ENCODE data around the gene INSR. TPM values are rescaled to one million over a fixed set of nuclear protein-coding genes. Genes with fewer than 3 reads are reported as not detected.

Gene INSR
- total RNA-seq, 2 experiments from 2014 or later: 3.7 to 3.9 TPM

DNA sequence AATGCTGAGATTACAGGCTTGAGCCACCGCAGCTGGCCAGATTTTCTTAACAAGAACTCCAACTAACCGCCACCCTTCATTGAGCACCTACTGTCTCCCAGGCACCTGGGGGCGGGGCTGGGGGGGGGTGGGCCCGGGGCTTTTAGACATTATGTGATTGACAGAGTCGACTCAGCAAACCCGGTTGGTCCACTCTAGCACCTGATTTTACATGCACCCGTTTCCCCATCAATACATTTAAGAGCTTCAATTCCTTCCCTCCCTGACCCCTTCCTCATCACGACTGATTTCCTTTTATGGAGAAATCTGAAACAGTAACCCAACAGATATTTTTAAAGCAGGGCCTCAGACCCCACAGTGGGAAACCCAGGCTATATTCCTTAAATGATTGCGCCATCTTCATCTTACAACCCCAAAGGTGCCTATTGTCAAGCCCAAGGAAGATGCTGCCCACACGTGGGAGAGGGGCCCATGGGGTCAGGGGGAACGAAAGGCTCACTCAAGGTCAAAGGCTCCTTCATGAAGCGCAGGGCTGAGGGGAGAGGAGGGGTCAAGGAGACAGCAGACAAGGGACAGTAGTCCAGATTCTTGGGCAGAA lies 1.8 kb downstream of the INSR start:
- peaks cover 9% of the 10 kb centered on the region for H3K4me1 Mint-ChIP-seq (ENCODE audit: low read depth)
- H3K27me3 Mint-ChIP-seq (ENCODE audit: low read depth): peaks cover 31% of the 10 kb centered on the region
- H3K27ac Mint-ChIP-seq: no peak overlapping the region
- no peak for DNase-seq
- no peaks in the 10 kb centered on the region for H3K9me3 Mint-ChIP-seq
- H3K36me3 Mint-ChIP-seq (ENCODE audit: low read depth): no peaks in the 10 kb centered on the region
- H3K4me3 Mint-ChIP-seq: peak overlapping the region; percentile 34
- intact Hi-C loops (cut with micrococcal nuclease): no loop called here
- CTCF ChIA-PET: no interaction called here

DNA sequence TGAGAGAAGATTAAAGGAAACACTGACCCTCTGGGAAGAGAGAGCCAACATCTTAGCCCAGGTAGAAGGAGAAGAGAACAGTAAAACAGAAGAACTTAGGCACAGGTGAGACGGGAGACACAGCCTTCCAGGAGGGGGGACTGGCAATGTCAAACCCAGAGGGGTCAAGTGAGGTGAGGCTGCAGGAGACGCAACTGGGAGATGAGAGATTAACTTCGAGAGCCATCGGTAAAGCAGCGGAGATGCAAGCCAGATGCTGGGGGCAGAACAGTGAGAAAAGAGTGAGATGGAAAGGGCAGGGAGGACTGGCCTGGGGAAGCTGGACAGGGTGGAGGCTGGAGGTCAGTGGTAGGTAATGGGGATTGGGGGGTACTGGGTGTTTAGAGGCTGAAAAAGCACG lies 5.2 kb downstream of the INSR start:
- intact Hi-C loops (cut with micrococcal nuclease): no loop called here
- peaks cover 12% of the 10 kb centered on the region for H3K27me3 Mint-ChIP-seq (ENCODE audit: low read depth)
- DNase-seq: no peak
- H3K36me3 Mint-ChIP-seq (ENCODE audit: low read depth): no peaks in the 10 kb centered on the region
- no peak overlapping the region for H3K4me3 Mint-ChIP-seq
- CTCF ChIA-PET: no interaction called here
- H3K9me3 Mint-ChIP-seq: no peaks in the 10 kb centered on the region
- no peak overlapping the region for H3K27ac Mint-ChIP-seq
- no peaks in the 10 kb centered on the region for H3K4me1 Mint-ChIP-seq (ENCODE audit: low read depth)

DNA sequence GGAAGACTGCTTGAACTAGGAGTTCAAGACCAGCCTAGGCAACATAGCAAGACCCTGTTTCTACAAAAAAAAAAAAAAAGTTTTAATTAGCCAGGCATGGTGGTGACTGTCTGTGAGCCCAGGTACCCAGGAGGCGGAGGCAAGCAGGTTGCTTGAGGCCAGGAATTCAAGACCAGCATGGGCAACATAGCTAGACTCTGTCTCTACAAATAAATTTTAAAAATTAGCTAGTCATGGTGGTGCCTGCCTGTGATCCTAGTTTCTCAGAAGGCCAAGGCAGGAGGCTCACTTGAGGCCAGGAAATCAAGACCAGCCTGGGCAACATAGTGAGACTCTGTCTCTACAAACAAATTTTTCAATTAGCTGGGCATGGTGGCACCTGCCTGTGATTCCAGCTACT lies 6.1 kb downstream of the INSR start:
- CTCF ChIA-PET: interaction anchor here (0.6 kb wide), 1 partner anchor 113 kb away, joined by 4 read pairs; no protein-coding TSS in a partner anchor
- H3K4me1 Mint-ChIP-seq (ENCODE audit: low read depth): no peaks in the 10 kb centered on the region
- H3K9me3 Mint-ChIP-seq: no peaks in the 10 kb centered on the region
- no peak for DNase-seq
- H3K36me3 Mint-ChIP-seq (ENCODE audit: low read depth): no peaks in the 10 kb centered on the region
- intact Hi-C loops (cut with micrococcal nuclease): no loop called here
- H3K4me3 Mint-ChIP-seq: no peak overlapping the region
- peaks cover 10% of the 10 kb centered on the region for H3K27me3 Mint-ChIP-seq (ENCODE audit: low read depth)
- no peak overlapping the region for H3K27ac Mint-ChIP-seq

DNA sequence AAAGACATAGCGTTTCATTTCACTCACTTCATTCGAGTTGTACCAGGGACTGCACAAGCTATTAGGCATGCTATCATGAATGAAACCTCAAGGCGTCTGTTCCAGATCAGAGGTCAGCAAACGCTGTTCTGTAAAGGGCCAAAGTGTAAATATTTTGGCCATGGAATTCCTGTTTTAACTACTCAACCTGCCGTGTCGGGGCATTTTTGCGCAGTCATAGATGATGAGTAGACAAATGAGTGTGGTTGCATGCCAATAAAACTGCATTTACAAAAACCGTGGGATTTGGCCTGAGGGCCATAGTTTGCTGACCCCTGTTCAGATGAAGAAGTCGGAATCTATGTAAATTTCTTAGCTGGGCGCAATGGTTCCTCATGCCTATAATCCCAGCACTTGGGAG lies 6.5 kb downstream of the INSR start:
- DNase-seq: no peak
- Mint-ChIP-seq H3K4me1 (ENCODE audit: low read depth) (no peaks in the 10 kb centered on the region), H3K9me3 (no peaks in the 10 kb centered on the region), H3K27ac (no peak overlapping the region), H3K4me3 (no peak overlapping the region), H3K36me3 (ENCODE audit: low read depth) (no peaks in the 10 kb centered on the region), H3K27me3 (ENCODE audit: low read depth) (peaks cover 6% of the 10 kb centered on the region)
- CTCF ChIA-PET: interaction anchor here (0.6 to 0.8 kb wide), 3 partner anchors 29 to 113 kb away, joined by 3 to 4 read pairs (median 3); no protein-coding TSS in a partner anchor
- intact Hi-C loops (cut with micrococcal nuclease): no loop called here

DNA sequence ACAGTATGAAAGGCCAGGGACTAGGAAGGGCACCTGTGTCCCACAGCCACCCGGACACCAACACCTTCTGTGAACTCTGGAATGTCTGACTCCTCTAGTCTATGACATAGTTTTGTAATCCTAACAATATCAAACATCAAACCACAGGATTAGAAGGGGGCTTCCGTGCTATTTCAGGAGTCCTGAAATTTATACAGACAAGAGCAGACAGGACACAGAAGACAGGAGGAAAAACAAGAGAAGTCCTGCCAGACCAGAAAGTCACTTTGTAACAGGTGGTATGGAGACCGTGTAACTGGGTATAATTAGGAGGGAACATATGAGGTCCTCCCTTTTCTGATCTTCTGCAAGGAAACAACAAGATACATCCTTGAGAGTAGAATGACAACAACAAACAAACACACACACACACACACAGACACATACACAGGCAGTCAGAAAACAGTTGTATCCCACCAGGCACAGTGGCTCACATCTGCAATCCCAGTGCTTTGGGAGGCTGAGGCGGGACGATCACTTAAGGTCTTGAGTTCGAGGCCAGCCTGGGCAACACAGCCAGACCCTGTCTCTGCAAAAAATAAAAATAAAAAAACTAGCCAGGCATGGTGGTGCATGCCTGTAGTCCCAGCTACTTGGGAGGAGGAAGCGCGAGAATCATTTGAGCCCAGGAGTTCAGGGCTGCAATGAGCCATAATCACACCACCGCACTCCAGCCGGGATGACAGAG lies 13.1 kb downstream of the INSR start:
- Mint-ChIP-seq H3K9me3 (no peaks in the 10 kb centered on the region), H3K4me1 (ENCODE audit: low read depth) (no peaks in the 10 kb centered on the region), H3K4me3 (no peak overlapping the region), H3K27ac (no peak overlapping the region), H3K36me3 (ENCODE audit: low read depth) (no peaks in the 10 kb centered on the region), H3K27me3 (ENCODE audit: low read depth) (no peaks in the 10 kb centered on the region)
- DNase-seq: no peak
- intact Hi-C loops (cut with micrococcal nuclease): no loop called here
- CTCF ChIA-PET: no interaction called here

DNA sequence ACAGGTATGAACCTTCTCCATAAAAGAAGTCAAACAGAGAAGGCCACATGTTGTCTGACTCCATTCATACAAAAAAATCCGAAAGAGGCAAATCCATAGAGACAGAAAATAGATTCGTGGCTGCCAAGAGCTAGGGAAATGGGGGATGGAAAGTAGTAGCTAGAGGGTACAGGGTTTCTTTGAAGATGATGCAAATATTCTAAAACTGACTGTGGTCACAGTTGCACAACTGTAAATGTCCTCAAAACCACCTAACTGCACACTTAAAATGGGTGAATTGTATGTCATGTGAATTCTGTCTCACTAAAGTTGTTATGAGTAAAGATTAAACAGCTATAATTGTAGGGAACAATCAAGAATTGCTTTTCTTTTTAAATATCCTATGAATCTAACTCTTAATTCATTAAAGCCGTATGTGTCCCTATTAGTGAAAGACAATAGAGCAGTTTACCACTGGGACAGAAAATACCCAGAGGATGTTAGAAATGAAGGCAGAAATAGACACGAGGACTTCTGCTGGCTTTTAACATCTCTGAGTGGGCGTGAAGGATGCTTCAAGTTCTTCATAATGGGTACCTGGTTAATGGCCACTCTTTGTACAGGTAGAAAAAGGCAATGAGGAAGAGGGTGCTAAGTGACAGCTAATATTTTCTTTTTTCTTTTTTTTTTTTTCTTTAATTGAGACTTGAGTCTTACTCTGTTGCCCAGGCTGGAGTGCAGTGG lies 21.2 kb downstream of the INSR start:
- CTCF ChIA-PET: no interaction called here
- Mint-ChIP-seq H3K4me1 (ENCODE audit: low read depth) (no peaks in the 10 kb centered on the region), H3K4me3 (no peak overlapping the region), H3K27me3 (ENCODE audit: low read depth) (no peaks in the 10 kb centered on the region), H3K27ac (no peak overlapping the region), H3K36me3 (ENCODE audit: low read depth) (no peaks in the 10 kb centered on the region), H3K9me3 (no peaks in the 10 kb centered on the region)
- DNase-seq: no peak
- intact Hi-C loops (cut with micrococcal nuclease): no loop called here

DNA sequence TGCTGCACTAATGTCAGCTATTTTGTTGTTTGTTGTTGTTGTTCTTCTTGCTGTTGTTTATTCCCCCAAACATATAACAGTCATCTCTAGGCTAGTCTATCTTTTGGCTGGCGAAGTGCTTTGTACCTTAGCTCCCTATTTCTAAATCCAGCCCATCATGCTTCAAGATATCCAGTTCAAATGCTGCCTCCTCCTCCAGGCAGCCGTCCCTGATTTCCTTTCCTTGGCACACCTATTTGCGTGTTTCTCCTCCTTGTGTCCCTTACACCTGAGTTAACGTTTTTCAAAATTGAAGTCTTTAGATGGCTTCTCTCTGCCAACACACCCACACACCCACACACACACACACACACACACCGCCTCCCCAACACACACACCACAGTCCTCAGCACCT lies 25.5 kb downstream of the INSR start:
- CTCF ChIA-PET: no interaction called here
- Mint-ChIP-seq H3K36me3 (ENCODE audit: low read depth) (peaks cover 2% of the 10 kb centered on the region), H3K4me1 (ENCODE audit: low read depth) (no peaks in the 10 kb centered on the region), H3K9me3 (no peaks in the 10 kb centered on the region), H3K27ac (no peak overlapping the region), H3K27me3 (ENCODE audit: low read depth) (no peaks in the 10 kb centered on the region), H3K4me3 (no peak overlapping the region)
- no peak for DNase-seq
- intact Hi-C loops (cut with micrococcal nuclease): no loop called here

DNA sequence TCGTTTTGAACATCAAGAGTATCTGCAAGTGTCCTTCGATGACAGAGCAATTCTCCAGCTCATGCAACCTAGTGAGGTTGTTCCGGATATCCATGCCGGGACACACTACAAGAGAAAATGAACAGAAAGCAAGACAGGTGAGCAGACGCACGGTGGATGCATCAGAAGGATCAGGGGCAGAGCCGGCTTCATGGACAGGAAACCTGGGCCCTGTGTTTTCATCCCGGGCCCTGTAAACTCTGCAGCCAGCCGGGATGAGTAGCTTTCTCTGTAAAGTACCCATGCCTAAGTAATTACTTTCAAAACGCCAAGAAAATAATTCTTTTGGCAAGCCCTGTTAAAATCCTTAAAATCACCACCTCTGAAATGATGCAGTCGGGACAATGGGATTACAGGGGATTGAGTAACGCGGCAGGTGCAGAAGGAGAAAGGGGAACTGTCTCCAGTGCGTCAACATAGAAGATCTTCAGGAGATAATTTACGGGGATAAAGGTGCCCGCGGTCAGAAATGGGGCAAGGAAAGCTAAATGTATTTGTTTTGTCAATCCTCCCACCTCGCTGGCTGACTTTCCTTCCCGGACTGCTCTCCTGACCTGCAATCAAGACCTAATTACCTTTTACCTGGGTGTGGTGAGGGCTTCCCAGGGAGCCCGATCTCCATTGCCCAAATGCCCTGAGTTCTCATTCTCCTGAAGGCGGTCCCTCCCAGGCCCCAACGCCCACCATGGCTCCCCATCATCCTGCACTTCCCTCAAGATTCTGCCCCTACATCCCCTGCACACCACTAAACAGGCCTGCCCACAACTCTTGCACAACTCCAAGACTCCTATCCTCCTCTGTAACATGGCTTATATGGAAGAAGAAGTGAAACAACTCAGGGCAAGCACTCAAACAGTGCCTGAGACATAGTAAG lies 26.2 kb downstream of the INSR start:
- Mint-ChIP-seq H3K36me3 (ENCODE audit: low read depth) (peaks cover 2% of the 10 kb centered on the region), H3K27me3 (ENCODE audit: low read depth) (no peaks in the 10 kb centered on the region)

DNA sequence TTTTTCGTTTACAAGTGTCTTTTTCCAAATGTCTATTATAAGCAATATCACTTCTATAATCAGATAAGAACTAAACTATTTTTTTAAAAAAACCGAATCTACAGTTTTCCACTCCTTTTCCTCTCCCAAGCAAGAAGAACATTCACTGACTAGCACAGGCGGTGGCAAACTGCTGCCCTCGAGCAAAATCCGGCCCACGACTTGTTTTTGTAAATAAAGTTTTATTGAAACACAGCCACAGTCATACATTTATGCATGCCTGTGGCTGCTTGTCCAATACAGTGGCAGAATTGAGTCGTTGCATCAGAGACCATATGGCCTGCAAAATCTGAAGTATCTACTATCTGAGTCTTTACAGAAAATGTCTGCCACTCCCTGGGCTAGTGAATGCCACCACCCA lies 27.4 kb downstream of the INSR start:
- Mint-ChIP-seq H3K4me1 (ENCODE audit: low read depth) (no peaks in the 10 kb centered on the region), H3K9me3 (no peaks in the 10 kb centered on the region), H3K27ac (no peak overlapping the region), H3K4me3 (no peak overlapping the region), H3K27me3 (ENCODE audit: low read depth) (no peaks in the 10 kb centered on the region), H3K36me3 (ENCODE audit: low read depth) (peaks cover 2% of the 10 kb centered on the region)
- no peak for DNase-seq
- CTCF ChIA-PET: no interaction called here
- intact Hi-C loops (cut with micrococcal nuclease): no loop called here

More for the DNA sequence above, 26.2 kb downstream of the INSR start:
- Mint-ChIP-seq H3K27ac (no peak overlapping the region), H3K4me3 (no peak overlapping the region), H3K4me1 (ENCODE audit: low read depth) (no peaks in the 10 kb centered on the region), H3K9me3 (no peaks in the 10 kb centered on the region)
- intact Hi-C loops (cut with micrococcal nuclease): no loop called here
- no peak for DNase-seq
- CTCF ChIA-PET: no interaction called here

DNA sequence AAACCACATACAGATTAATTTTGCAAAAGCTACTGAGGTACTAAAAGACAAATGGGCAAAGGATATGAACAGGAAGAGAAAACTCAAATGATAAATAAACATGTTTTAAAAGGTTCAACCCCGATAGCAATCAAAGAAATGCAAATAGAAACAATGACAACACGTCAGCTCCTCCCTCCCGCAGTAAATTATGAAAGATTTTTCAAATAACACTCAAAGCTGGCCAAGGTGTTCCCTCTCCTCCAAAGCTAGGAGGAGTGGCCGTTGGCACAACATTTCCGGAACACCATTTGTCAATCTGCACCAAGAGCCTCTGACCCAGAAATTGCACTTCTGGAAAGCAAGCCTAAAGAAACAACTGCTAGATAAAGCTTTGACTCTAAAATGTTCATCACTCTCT lies 28.3 kb downstream of the INSR start:
- Mint-ChIP-seq H3K4me1 (ENCODE audit: low read depth) (no peaks in the 10 kb centered on the region), H3K27me3 (ENCODE audit: low read depth) (no peaks in the 10 kb centered on the region), H3K4me3 (no peak overlapping the region), H3K27ac (no peak overlapping the region), H3K36me3 (ENCODE audit: low read depth) (peaks cover 2% of the 10 kb centered on the region), H3K9me3 (no peaks in the 10 kb centered on the region)
- intact Hi-C loops (cut with micrococcal nuclease): no loop called here
- DNase-seq: no peak
- CTCF ChIA-PET: interaction anchor here (1.6 kb wide), 1 partner anchor 59 kb away, joined by 3 read pairs; no protein-coding TSS in a partner anchor

DNA sequence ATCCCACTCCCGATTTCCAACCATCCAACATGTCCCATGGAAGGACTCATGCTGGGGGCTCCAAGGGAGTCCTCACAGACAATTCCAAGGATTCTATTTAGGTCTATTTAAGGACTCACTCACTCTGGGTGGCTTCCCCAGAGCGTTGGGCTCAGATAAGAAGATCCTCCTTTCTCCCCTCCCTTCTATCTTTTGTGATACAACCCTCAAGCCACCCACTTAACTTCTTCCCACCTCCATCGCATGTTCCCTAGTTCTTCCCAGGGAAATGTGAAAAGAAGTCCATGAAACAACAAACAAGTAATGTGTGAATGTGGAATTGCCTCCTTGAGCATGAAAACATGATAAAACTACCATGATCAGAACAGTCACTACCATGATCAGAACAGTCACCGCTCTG lies 29.4 kb downstream of the INSR start:
- no peak overlapping the region for H3K27ac Mint-ChIP-seq
- H3K4me3 Mint-ChIP-seq: no peak overlapping the region
- H3K4me1 Mint-ChIP-seq (ENCODE audit: low read depth): no peaks in the 10 kb centered on the region
- peaks cover 2% of the 10 kb centered on the region for H3K36me3 Mint-ChIP-seq (ENCODE audit: low read depth)
- CTCF ChIA-PET: interaction anchor here (1.6 kb wide), 1 partner anchor 60 kb away, joined by 3 read pairs; no protein-coding TSS in a partner anchor
- intact Hi-C loops (cut with micrococcal nuclease): no loop called here
- no peak for DNase-seq
- H3K9me3 Mint-ChIP-seq: no peaks in the 10 kb centered on the region
- H3K27me3 Mint-ChIP-seq (ENCODE audit: low read depth): no peaks in the 10 kb centered on the region

DNA sequence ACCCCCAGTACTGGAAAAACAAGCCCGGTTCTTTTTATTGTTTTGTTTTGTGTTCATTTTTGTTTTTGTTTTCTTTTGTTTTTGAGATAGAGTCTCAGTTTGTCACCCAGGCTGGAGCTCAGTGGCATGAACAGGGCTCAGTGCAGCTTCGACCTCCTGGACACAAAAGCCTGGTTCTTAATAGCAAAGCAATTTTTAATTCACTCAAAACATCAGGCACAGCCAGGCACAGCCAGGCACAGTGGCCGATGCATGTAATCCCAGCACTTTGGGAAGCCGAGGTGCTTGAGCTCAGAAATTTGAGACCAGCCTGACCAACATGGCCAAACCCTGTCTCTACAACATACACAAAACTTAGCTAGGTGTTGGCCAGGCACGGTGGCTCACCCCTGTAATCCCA lies 30.7 kb downstream of the INSR start:
- DNase-seq: no peak
- CTCF ChIA-PET: interaction anchor here (0.7 kb wide), 1 partner anchor 101 kb away, joined by 6 read pairs; no protein-coding TSS in a partner anchor
- Mint-ChIP-seq H3K9me3 (no peaks in the 10 kb centered on the region), H3K27ac (no peak overlapping the region), H3K36me3 (ENCODE audit: low read depth) (peaks cover 2% of the 10 kb centered on the region), H3K4me1 (ENCODE audit: low read depth) (no peaks in the 10 kb centered on the region), H3K4me3 (no peak overlapping the region), H3K27me3 (ENCODE audit: low read depth) (no peaks in the 10 kb centered on the region)
- intact Hi-C loops (cut with micrococcal nuclease): no loop called here
